Bronchial epithelial cell (primary cell): ENCODE measurements around the gene CSNK1A1. TPM values are rescaled to one million over a fixed set of nuclear protein-coding genes. Genes with fewer than 3 reads are reported as not detected.
"Not testable (repeated sequence)": the region's sequence is repeated elsewhere in the genome, so short reads cannot be mapped to it uniquely, and the experiment has no call there.

Experiments
- DNase-seq: peaks from one replicate; pipeline ENCODE4 v3.0.0-alpha.2; 2010; ENCODE audit warnings: low read depth
- FAIRE-seq: peaks from 2 replicates; lab custom pipeline; 2011; peaks lifted over from hg19 to GRCh38; lab: Jason Lieb, UNC
- H3K27me3 ChIP-seq: 2 replicates; pipeline ENCODE4 v1.5.1; 2011; ENCODE audit warnings: low read length; ENCODE audit not compliant: control insufficient read depth, insufficient read depth
- H3K36me3 ChIP-seq: 2 replicates; pipeline ENCODE4 v1.5.1; 2011; ENCODE audit warnings: low read length; ENCODE audit not compliant: control insufficient read depth, insufficient read depth
- H3K4me3 ChIP-seq: 2 replicates; pipeline ENCODE4 v1.5.1; 2011; ENCODE audit warnings: mild to moderate bottlenecking, low read depth, low read length, control low read depth
- CTCF ChIP-seq: IDR thresholded peaks from 2 replicates; pipeline ENCODE4 v1.5.1; 2011; ENCODE audit warnings: mild to moderate bottlenecking, moderate library complexity, low read length, control low read depth, inconsistent platforms; ENCODE audit not compliant: insufficient read depth, severe bottlenecking
- total RNA-seq: library from RNA; depleted of rRNA; stranded (reverse); fragments of >200 nt; gene quantifications from 2 replicates; pipeline ENCODE4 v1.2.1, GENCODE V29; 2014

Gene CSNK1A1
- total RNA-seq, 1 donor from 2014 or later = 518 TPM

- DNase-seq = no peak
- Histone ChIP-seq H3K4me3 (no peak overlapping the region), H3K36me3 (no peaks in the 10 kb centered on the region), H3K27me3 (no peaks in the 10 kb centered on the region)
- no peak for TF ChIP-seq CTCF
- no peak for FAIRE-seq
Observed at GRCh38 chr5:149448431-149448830, 102.8 kb downstream of the CSNK1A1 start.

GRCh38 chr5:149447373-149448367 is 103.6 kb downstream of the CSNK1A1 start:
- no peaks in the 10 kb centered on the region for H3K27me3 ChIP-seq
- DNase-seq = no peak
- H3K36me3 ChIP-seq = no peaks in the 10 kb centered on the region
- H3K4me3 ChIP-seq = no peak overlapping the region
- FAIRE-seq = no peak
- no peak for TF ChIP-seq CTCF

GRCh38 chr5:149446794-149447193 is 104.4 kb downstream of the CSNK1A1 start:
- H3K4me3 ChIP-seq, FAIRE-seq, H3K27me3 ChIP-seq: not testable (repeated sequence)

GRCh38 chr5:149445739-149446369 is 105.4 kb downstream of the CSNK1A1 start:
- peak; percentile 45 for DNase-seq
- no peak for TF ChIP-seq CTCF
- FAIRE-seq = no peak

More at GRCh38 chr5:149446794-149447193, 104.4 kb downstream of the CSNK1A1 start:
- H3K36me3 ChIP-seq, DNase-seq: not testable (repeated sequence)

GRCh38 chr5:149445343-149445738 is 105.9 kb downstream of the CSNK1A1 start:
- no peaks in the 10 kb centered on the region for H3K27me3 ChIP-seq
- TF ChIP-seq CTCF = no peak
- no peak overlapping the region for H3K4me3 ChIP-seq
- DNase-seq (no peak), FAIRE-seq (no peak)
- no peaks in the 10 kb centered on the region for H3K36me3 ChIP-seq

More at GRCh38 chr5:149445739-149446369, 105.4 kb downstream of the CSNK1A1 start:
- H3K27me3 ChIP-seq = no peaks in the 10 kb centered on the region
- no peaks in the 10 kb centered on the region for H3K36me3 ChIP-seq
- no peak overlapping the region for H3K4me3 ChIP-seq

GRCh38 chr5:149444430-149444829 is 106.8 kb downstream of the CSNK1A1 start:
- not testable (repeated sequence) for FAIRE-seq, H3K36me3 ChIP-seq, H3K27me3 ChIP-seq, DNase-seq, H3K4me3 ChIP-seq
